CD14-positive monocyte (primary cell): ENCODE data around the gene CD81. TPM values are rescaled to one million over a fixed set of nuclear protein-coding genes. Genes with fewer than 3 reads are reported as not detected.

Experiments used
- DNase-seq, 3 donors: peaks; one replicate each; pipeline ENCODE4 v3.0.0-alpha.2; 2011 to 2022
- H2AFZ ChIP-seq: 2 replicates; pipeline ENCODE4 v1.6.0; 2012; ENCODE audit warnings: mild to moderate bottlenecking, low read depth, low read length, inconsistent platforms; ENCODE audit not compliant: insufficient read depth, poor library complexity, severe bottlenecking
- H3K27ac ChIP-seq, 2 donors: 1 replicate in 1 of 2; 2 replicates in 1 of 2; pipeline ENCODE4 v1.5.1; 2012 to 2013; ENCODE audit warnings: low read length in 2 of 2, control low read depth in 1 of 2, inconsistent platforms in 1 of 2, low read depth in 1 of 2, mild to moderate bottlenecking in 1 of 2
- H3K27me3 ChIP-seq, 2 donors: one replicate each; pipeline versions ENCODE4 v1.6.0 to v1.6.1; 2011 to 2013; ENCODE audit warnings: low read length in 2 of 2; ENCODE audit not compliant: control insufficient read depth in 2 of 2, insufficient read depth in 2 of 2
- H3K36me3 ChIP-seq, 2 donors: replicated peaks in 1 of 2; 1 replicate in 1 of 2; 2 replicates in 1 of 2; pipeline versions ENCODE4 v1.5.1 to v1.6.1; 2012 to 2013; ENCODE audit warnings: low read length in 2 of 2, control low read depth in 1 of 2, inconsistent platforms in 1 of 2, mild to moderate bottlenecking in 1 of 2; ENCODE audit not compliant: insufficient read depth in 2 of 2, control insufficient read depth in 1 of 2
- H3K4me1 ChIP-seq, 2 donors: 1 replicate in 1 of 2; 2 replicates in 1 of 2; pipeline versions ENCODE4 v1.5.1 to v1.6.1; 2012 to 2013; ENCODE audit warnings: low read length in 2 of 2, control low read depth in 1 of 2, inconsistent platforms in 1 of 2, mild to moderate bottlenecking in 1 of 2, moderate library complexity in 1 of 2; ENCODE audit not compliant: insufficient read depth in 2 of 2, control insufficient read depth in 1 of 2
- H3K4me2 ChIP-seq: replicated peaks from 2 replicates; pipeline ENCODE3; 2012; ENCODE audit warnings: low read length, moderate library complexity, mild to moderate bottlenecking; ENCODE audit not compliant: poor library complexity, severe bottlenecking; ENCODE audit errors: extremely low read depth
- H3K4me3 ChIP-seq, 3 experiments: fragments of 200-600 bp in 1 of 3; sonication (generic) in 1 of 3; replicated peaks in 1 of 3; 1 replicate in 2 of 3; 2 replicates in 1 of 3; pipeline ENCODE4 v1.5.1; 2011 to 2013; ENCODE audit warnings: low read length in 3 of 3, mild to moderate bottlenecking in 3 of 3, control low read depth in 2 of 3, low read depth in 2 of 3, inconsistent platforms in 1 of 3, moderate library complexity in 1 of 3
- H3K79me2 ChIP-seq: 2 replicates; pipeline ENCODE4 v1.6.0; 2012; ENCODE audit warnings: mild to moderate bottlenecking, control low read depth, inconsistent platforms, low read length, moderate library complexity; ENCODE audit not compliant: insufficient read depth
- H3K9ac ChIP-seq: 2 replicates; pipeline ENCODE4 v1.6.0; 2017; ENCODE audit warnings: low read length, mild to moderate bottlenecking; ENCODE audit not compliant: insufficient read depth, poor library complexity, severe bottlenecking
- H3K9me3 ChIP-seq, 2 donors: replicated peaks in 1 of 2; 1 replicate in 1 of 2; 2 replicates in 1 of 2; pipeline versions ENCODE4 v1.5.1 to v1.6.1; 2012 to 2013; ENCODE audit warnings: low read length in 2 of 2, control low read depth in 1 of 2; ENCODE audit not compliant: control insufficient read depth in 1 of 2, insufficient read depth in 1 of 2
- H4K20me1 ChIP-seq: 2 replicates; pipeline ENCODE4 v1.6.0; 2012; ENCODE audit warnings: mild to moderate bottlenecking, low read length, control low read depth, moderate library complexity; ENCODE audit not compliant: insufficient read depth
- H3K27ac Mint-ChIP-seq, 7 donors: one replicate each; pipeline ENCODE4 v1.8.0; 2020; ENCODE audit warnings: mild to moderate bottlenecking in 7 of 7, mixed read lengths in 7 of 7, moderate library complexity in 6 of 7, inconsistent platforms in 2 of 7
- H3K27me3 Mint-ChIP-seq, 3 donors: one replicate each; pipeline ENCODE4 v1.8.0; 2021 to 2022; ENCODE audit warnings: low read depth in 3 of 3, mild to moderate bottlenecking in 3 of 3, mixed read lengths in 3 of 3, moderate library complexity in 3 of 3, inconsistent platforms in 1 of 3
- H3K36me3 Mint-ChIP-seq, 2 donors: one replicate each; pipeline ENCODE4 v1.8.0; 2020; ENCODE audit warnings: mixed read lengths in 2 of 2, inconsistent platforms in 1 of 2, mild to moderate bottlenecking in 1 of 2
- H3K4me1 Mint-ChIP-seq: one replicate; pipeline ENCODE4 v1.8.0; 2020; ENCODE audit warnings: mild to moderate bottlenecking, mixed read lengths
- H3K4me3 Mint-ChIP-seq, 2 donors: one replicate each; pipeline ENCODE4 v1.8.0; 2020; ENCODE audit warnings: mild to moderate bottlenecking in 2 of 2, mixed read lengths in 2 of 2, moderate library complexity in 1 of 2
- H3K9me3 Mint-ChIP-seq, 7 donors: one replicate each; pipeline ENCODE4 v1.8.0; 2020 to 2022; ENCODE audit warnings: mixed read lengths in 7 of 7, mild to moderate bottlenecking in 6 of 7, moderate library complexity in 6 of 7, inconsistent platforms in 2 of 7
- WGBS: methylation state at CpG from one replicate; pipeline ENCODE4 v1.1.5; 2013; ENCODE audit warnings: missing lambda C conversion rate; ENCODE audit not compliant: insufficient coverage; 5-methylcytosine and 5-hydroxymethylcytosine counted together
- intact Hi-C, 2 donors: fragments of 100-400 bp; cut with micrococcal nuclease; formaldehyde crosslinking; loops; one replicate each; pipeline versions ENCODE4 v1.15.0 to v1.15.1; 2023
- polyA plus RNA-seq, 3 donors: library from polyadenylated mRNA; depleted of rRNA in 1 of 3; unstranded in 2 of 3; stranded (reverse) in 1 of 3; fragments of 300-500 nt in 2 of 3; fragments of >200 nt in 1 of 3; fragmentation: Illumina TruSeq in 2 of 3; gene quantifications; 1 replicate in 2 of 3; 2 replicates in 1 of 3; pipeline ENCODE4 v1.2.3, GENCODE V29; 2012 to 2021
- TF ChIP-seq, protein P1 (sequence below): fragments of 200-600 bp; IDR thresholded peaks from one replicate; pipeline ENCODE4 v1.8.0; 2022; ENCODE audit warnings: antibody characterized with exemption, mild to moderate bottlenecking

CD81 gene
- polyA plus RNA-seq, 3 donors, result 3.2 to 74.9 (median 12.3) TPM

DNA sequence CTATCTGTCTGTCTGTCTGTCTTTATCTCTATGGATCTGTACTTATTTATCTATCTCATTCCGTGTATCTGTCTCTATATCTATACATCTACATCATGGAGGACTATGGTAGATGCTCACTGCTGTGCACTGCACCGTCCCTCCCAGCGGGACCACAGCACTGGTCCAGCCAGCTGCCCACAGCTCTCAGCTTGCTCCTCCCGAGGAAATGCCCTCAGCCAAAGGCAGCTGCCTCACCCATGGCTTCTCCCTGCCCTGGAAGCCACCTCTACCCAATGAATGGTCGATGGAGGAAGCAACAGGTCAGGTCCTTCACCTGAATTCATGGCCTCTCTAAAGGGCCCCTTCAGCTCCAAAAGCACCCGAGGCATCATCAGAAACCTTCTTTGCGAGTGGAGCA lies 14.7 kb upstream of the CD81 start:
- H3K4me2 ChIP-seq, result no peak overlapping the region
- no peak overlapping the region for H3K9ac ChIP-seq
- 95% methylated on average over 6 of the region's 7 CpGs for WGBS
- no peaks in the 10 kb centered on the region for H3K79me2 ChIP-seq
- Mint-ChIP-seq H3K4me1 (peaks cover 5% of the 10 kb centered on the region), H3K4me3 (no peak overlapping the region), H3K36me3 (no peaks in the 10 kb centered on the region), H3K27me3 (peaks cover 16 to 29% (median 17%) of the 10 kb centered on the region in 3 donors), H3K27ac (no peak overlapping the region), H3K9me3 (peaks cover 0 to 3% (median 0%) of the 10 kb centered on the region in 7 donors)
- no peaks in the 10 kb centered on the region for H4K20me1 ChIP-seq
- H2AFZ ChIP-seq, result no peak overlapping the region
- DNase-seq, result no peak
- intact Hi-C loops, result no loop called here
- H3K27me3 ChIP-seq, result peaks cover 0 to 2% of the 10 kb centered on the region in 2 donors
- H3K4me3 ChIP-seq, result no peak overlapping the region
- H3K9me3 ChIP-seq, result no peaks in the 10 kb centered on the region
- H3K27ac ChIP-seq, result no peak overlapping the region
- H3K4me1 ChIP-seq, result no peaks in the 10 kb centered on the region
- TF ChIP-seq, protein P1, sequence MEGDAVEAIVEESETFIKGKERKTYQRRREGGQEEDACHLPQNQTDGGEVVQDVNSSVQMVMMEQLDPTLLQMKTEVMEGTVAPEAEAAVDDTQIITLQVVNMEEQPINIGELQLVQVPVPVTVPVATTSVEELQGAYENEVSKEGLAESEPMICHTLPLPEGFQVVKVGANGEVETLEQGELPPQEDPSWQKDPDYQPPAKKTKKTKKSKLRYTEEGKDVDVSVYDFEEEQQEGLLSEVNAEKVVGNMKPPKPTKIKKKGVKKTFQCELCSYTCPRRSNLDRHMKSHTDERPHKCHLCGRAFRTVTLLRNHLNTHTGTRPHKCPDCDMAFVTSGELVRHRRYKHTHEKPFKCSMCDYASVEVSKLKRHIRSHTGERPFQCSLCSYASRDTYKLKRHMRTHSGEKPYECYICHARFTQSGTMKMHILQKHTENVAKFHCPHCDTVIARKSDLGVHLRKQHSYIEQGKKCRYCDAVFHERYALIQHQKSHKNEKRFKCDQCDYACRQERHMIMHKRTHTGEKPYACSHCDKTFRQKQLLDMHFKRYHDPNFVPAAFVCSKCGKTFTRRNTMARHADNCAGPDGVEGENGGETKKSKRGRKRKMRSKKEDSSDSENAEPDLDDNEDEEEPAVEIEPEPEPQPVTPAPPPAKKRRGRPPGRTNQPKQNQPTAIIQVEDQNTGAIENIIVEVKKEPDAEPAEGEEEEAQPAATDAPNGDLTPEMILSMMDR, result no peak
- no peaks in the 10 kb centered on the region for H3K36me3 ChIP-seq

DNA sequence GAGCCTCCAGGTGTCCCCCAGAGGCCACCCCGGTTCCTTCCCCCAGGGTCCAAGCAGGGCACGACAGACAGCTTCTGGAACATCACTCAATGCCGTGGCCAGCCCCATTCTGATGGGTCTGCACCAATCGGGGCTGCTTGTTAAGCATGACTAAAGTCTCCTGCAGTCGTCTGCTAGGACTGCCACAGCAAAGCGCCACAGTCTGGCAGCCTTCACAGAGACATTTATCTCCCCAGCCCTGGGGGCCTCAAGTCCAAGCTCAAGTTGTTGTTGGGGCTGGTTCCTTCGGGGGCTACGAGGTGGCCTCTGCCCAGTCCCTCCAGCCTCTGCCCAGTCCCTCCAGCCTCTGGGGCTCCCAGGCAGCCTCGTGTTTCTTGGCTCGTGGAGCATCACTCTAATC lies 14.0 kb upstream of the CD81 start:
- Mint-ChIP-seq H3K9me3 (peaks cover 0 to 3% (median 0%) of the 10 kb centered on the region in 7 donors), H3K27me3 (peaks cover 15 to 34% (median 17%) of the 10 kb centered on the region in 3 donors), H3K27ac (no peak overlapping the region), H3K4me1 (peaks cover 5% of the 10 kb centered on the region), H3K36me3 (no peaks in the 10 kb centered on the region), H3K4me3 (no peak overlapping the region)
- intact Hi-C loops, result no loop called here
- 89% methylated on average over 10 of the region's 10 CpGs for WGBS
- H3K4me1 ChIP-seq, result no peaks in the 10 kb centered on the region
- no peak overlapping the region for H3K4me3 ChIP-seq
- H2AFZ ChIP-seq, result no peak overlapping the region
- H3K9ac ChIP-seq, result no peak overlapping the region
- H3K79me2 ChIP-seq, result no peaks in the 10 kb centered on the region
- H4K20me1 ChIP-seq, result no peaks in the 10 kb centered on the region
- H3K36me3 ChIP-seq, result no peaks in the 10 kb centered on the region
- no peak for DNase-seq
- no peaks in the 10 kb centered on the region for H3K9me3 ChIP-seq
- H3K27ac ChIP-seq, result no peak overlapping the region
- TF ChIP-seq, protein P1, result no peak
- peaks cover 0 to 2% of the 10 kb centered on the region in 2 donors for H3K27me3 ChIP-seq
- no peak overlapping the region for H3K4me2 ChIP-seq
